Left kidney (tissue), 2 donors: ENCODE results near the gene MPC1. TPM values are rescaled to one million over a fixed set of nuclear protein-coding genes. Genes with fewer than 3 reads are reported as not detected.
"Not testable (repeated sequence)": the region's sequence is repeated elsewhere in the genome, so short reads cannot be mapped to it uniquely, and the experiment has no call there.

Experiments
- DNase-seq: peaks from one replicate; pipeline ENCODE4 v3.0.0-alpha.2; 2013
- polyA plus RNA-seq: library from polyadenylated mRNA; unstranded; fragments of 120-200 nt; gene quantifications from one replicate; pipeline ENCODE4 v1.2.1, GENCODE V29; 2013; ENCODE audit not compliant: insufficient read length

MPC1 gene
- polyA plus RNA-seq, 1 donor = 77.9 TPM

DNA sequence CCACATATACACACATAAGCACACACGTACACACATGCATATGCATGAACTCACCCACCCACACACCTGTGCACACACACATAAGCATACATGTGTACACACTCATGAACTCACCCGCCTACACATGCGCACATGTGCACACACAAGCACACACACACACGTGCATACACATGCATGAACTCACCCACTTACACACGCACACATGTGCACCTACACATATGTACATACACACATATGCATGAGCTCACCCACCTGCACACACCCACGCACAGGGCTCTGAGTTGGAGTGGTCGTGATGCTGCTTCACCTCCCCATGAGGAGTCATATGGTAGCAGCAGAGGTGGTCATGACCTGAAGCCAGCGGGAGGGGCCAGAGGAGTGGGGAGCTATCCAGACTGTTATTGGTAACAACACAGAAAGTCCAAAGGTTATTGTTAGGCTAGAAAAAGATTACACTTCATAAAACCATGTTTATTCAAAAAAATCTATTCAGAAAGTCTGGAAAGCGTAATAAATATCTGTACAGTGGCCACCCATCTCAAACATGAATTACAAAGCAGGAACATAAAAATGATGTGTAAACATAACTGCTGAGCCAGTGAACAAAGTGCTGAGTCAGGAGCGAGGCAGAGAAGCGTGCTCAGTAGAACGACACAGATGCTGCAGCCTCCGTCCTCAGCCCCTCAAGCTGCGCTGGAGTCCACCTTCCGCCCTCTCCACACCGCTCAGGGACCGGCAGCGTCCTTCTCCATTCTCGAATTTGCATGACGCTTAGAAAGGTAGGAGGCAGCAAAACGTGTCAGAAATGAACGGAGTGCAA lies 26.4 kb upstream of the MPC1 start:
- no peak for DNase-seq

- no peak for DNase-seq
Measured at GRCh38 chr6:166406197-166406596, 23.5 kb upstream of the MPC1 start.

DNA sequence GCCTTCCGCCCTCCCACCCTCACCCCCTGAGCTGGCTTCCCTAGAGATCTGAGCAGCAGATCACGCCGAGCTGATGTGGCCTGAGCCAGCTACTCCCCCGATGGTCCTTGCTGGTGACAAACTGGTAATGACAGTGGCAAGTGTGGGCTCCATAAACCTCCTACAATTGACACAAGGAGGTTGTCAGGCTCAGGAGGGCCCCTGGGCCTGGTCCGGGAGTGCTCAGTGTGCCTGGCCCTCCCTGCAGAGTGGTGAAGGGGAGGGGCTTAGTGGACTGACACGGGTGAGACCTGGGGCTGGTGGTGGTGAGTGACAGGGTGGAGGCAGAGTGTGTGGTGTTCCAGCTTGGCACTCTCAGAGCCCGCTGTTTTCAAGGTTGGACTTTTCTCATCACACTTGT lies 22.6 kb upstream of the MPC1 start:
- DNase-seq = no peak

DNA sequence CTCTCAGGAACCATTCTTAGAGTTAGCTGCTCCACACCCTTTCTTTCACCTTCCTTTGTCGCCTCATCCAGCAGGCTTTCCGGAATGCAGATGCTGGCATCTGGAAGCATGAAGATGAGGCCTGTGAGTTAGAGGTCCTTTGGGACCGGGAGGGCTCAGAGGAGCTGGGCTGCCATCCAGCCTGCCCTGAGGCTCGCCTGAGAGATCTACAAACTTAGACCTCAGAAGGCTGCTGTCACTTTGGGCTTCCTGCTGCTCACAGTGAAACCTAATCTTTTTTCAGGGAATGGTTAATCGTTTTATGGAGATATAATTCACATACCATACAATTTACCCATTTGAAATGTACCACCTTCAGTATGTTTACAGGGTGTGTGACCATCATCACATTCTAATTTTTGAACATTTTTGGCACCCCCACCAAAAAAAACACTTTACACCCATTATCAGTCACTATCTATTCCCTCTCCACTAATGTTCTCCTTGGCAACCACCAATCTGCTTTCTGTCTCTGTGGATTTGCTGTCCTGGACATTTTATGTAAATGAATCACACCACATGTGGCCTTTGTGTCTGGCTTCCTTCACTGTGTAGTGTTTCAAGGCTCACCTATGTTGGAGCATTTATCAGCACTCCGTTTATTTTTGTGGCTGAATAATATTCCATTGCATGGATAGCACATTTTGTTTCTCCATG lies 20.0 kb upstream of the MPC1 start:
- no peak for DNase-seq

GRCh38 chr6:166400649-166401250 lies 18.0 kb upstream of the MPC1 start:
- peak; percentile 68 for DNase-seq

GRCh38 chr6:166400181-166400580 lies 17.4 kb upstream of the MPC1 start:
- DNase-seq = no peak

DNA sequence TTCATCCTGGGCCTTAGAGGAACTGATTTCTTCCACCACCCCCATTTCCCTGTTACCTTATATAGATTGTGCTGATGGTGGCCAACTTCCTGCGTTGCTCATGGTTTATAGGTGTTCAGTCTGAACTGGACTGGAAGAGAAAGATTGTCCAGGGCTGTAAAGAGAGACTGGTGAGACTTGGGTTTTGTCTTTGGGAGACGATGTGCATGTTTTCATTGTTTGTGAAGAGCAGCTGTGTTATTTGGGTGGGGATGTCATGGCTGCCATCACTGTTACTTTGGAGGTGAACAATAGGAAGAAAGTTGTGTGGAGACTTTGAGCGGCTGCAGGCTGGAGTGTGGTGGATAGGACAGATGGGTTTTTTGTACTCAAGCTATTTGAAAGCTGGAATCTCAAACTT lies 15.6 kb upstream of the MPC1 start:
- no peak for DNase-seq

GRCh38 chr6:166397849-166398248 lies 15.1 kb upstream of the MPC1 start:
- DNase-seq = no peak

GRCh38 chr6:166395778-166396177 lies 13.0 kb upstream of the MPC1 start:
- no peak for DNase-seq

DNA sequence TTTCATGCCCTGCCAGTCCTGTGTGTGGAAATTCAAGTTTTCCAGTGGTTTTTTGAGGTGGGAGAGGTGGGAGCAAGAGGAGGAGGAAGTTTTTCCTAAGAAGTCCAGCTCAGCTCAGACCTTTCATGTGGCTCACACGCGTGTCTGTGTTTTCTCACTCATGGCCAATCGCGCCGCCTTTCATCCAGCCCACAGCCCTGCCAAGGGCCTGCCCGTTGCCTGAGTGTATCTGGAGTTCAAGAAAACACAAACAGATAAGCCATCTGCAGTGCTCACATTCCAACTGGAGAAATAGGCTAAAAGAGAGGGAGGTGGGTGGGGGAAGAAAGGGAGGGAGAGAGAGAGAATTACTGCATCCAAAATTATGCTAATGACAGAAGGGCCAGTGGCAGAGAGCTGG lies 12.6 kb upstream of the MPC1 start:
- DNase-seq = no peak

GRCh38 chr6:166394036-166394892 lies 11.5 kb upstream of the MPC1 start:
- no peak for DNase-seq

- no peak for DNase-seq
Measured at GRCh38 chr6:166393535-166393823, 10.7 kb upstream of the MPC1 start.

DNA sequence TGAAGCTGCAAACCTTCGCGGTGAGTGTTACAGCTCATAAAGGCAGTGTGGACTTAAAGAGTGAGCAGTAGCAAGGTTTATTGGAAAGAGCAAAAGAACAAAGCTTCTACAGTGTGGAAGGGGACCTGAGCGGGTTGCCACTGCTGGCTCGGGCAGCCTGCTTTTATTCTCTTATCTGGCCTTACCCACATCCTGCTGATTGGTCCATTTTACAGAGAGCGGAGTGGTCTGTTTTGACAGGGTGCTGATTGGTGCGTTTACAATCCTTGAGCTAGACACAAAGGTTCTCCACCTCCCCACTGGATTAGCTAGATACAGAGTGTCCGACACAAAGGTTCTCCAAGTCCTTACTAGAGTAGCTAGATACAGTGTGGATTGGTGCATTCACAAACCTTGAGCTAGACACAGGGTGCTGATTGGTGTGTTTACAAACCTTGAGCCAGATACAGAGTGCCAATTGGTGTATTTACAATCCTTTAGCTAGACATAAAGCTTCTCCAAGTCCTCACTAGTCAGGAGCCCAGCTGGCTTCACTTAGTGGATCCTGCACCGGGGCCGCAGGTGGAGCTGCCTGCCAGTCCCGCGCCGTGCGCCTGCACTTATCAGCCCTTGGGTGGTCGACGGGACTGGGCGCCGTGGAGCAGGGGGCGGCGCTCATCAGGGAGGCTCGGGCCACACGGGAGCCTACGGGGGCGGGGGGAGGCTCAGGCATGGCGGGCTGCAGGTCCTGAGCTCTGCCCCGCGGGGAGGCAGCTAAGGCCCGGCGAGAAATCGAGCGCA lies 10.2 kb upstream of the MPC1 start:
- DNase-seq = not testable (repeated sequence)

GRCh38 chr6:166389119-166389518 lies 6.4 kb upstream of the MPC1 start:
- DNase-seq = no peak

DNA sequence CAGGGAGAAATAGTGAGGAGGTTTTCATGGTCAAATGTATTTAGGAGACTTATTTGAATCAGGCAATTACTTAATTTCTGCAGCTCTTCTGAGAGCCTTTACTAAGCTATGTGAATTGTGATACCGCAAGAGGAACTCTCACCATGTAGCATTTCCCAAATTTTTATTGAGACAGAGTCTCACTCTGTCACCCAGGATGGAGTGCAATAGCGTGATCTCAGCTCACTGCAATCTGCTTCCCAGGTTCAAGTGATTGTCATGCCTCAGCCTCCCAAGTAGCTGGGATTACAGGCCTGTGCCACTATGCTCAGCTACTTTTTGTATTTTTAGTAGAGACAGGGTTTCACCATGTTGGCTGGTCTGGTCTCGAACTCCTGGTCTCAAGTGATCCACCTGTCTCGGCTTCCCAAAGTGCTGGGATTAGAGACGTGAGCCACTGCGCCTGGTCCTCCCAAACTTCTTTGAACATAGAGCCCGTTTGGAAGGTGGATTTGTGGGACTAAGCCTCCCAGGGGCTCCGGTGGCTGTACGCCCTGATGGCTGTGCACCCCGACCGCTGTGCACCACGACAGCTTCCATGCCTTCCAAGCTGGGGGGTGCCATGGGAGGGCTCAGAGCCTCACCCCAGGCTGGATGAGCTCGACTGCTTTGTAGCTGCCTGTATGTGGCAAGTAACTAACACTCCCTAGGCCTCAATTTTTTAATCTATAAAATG lies 5.7 kb upstream of the MPC1 start:
- no peak for DNase-seq

GRCh38 chr6:166387642-166388289 lies 5.0 kb upstream of the MPC1 start:
- DNase-seq = no peak

- DNase-seq = not testable (repeated sequence)
Measured at GRCh38 chr6:166387098-166387497, 4.4 kb upstream of the MPC1 start.

DNA sequence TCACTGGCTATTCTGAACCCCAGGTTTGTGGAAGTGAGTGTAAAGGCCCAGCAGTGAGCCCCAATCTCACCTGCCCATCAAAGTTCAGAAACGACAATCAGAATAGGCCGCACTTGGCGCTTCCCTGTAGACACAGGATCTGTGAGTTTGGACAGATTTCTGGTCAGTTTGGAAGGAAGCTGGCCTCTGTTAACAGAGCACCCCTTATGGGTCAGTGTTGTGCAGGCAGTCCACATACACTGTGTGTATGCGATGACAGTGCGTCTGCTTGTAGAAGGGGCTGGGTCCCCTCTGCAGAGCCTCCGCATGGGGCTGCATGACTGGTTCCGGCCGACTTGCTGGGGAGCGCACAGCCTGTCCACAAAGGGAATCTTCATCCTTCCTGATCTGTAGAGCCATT lies 3.4 kb upstream of the MPC1 start:
- no peak for DNase-seq

GRCh38 chr6:166383802-166384363 lies 1.1 kb upstream of the MPC1 start:
- not testable (repeated sequence) for DNase-seq

- DNase-seq = no peak
Measured at GRCh38 chr6:166382500-166382932, 224 bp downstream of the MPC1 start.
